GM21367 (cell line): ENCODE measurements around the gene RCVRN.

ENCODE experiments used
- ATAC-seq: cut with Tn5 transposase; IDR thresholded peaks from one replicate; pipeline ENCODE4 v1.9.1; 2021; ENCODE audit not compliant: unreplicated experiment

RCVRN gene

GRCh38 chr17:9899280-9900043 lies 5.6 kb downstream of the RCVRN start:
- ATAC-seq: no peak

- no peak for ATAC-seq
Measured at GRCh38 chr17:9898812-9899211, 6.3 kb downstream of the RCVRN start.

- ATAC-seq: no peak
Measured at GRCh38 chr17:9897372-9897968, 7.6 kb downstream of the RCVRN start.

GRCh38 chr17:9895923-9896322 lies 9.1 kb downstream of the RCVRN start:
- no peak for ATAC-seq

GRCh38 chr17:9894231-9894630 lies 10.8 kb downstream of the RCVRN start:
- no peak for ATAC-seq

GRCh38 chr17:9893411-9894012 lies 11.6 kb downstream of the RCVRN start:
- ATAC-seq: no peak

GRCh38 chr17:9890124-9890523 lies 14.9 kb downstream of the RCVRN start:
- no peak for ATAC-seq

GRCh38 chr17:9887508-9887907 lies 17.6 kb downstream of the RCVRN start:
- ATAC-seq: no peak

GRCh38 chr17:9886141-9886930 lies 18.7 kb downstream of the RCVRN start:
- no peak for ATAC-seq

- ATAC-seq: no peak
Measured at GRCh38 chr17:9883451-9883850, 21.6 kb downstream of the RCVRN start.

- ATAC-seq: no peak
Measured at GRCh38 chr17:9880582-9880999, 24.5 kb downstream of the RCVRN start.

- ATAC-seq: no peak
Measured at GRCh38 chr17:9878786-9879525, 26.1 kb downstream of the RCVRN start.

- no peak for ATAC-seq
Measured at GRCh38 chr17:9878356-9878755, 26.7 kb downstream of the RCVRN start.

GRCh38 chr17:9875441-9875840 lies 29.6 kb downstream of the RCVRN start:
- ATAC-seq: no peak

GRCh38 chr17:9874722-9875121 lies 30.3 kb downstream of the RCVRN start:
- no peak for ATAC-seq

GRCh38 chr17:9872852-9873251 lies 32.2 kb downstream of the RCVRN start:
- ATAC-seq: no peak

- ATAC-seq: no peak
Measured at GRCh38 chr17:9868552-9868951, 36.5 kb downstream of the RCVRN start.

- ATAC-seq: no peak
Measured at GRCh38 chr17:9865586-9865985, 39.5 kb downstream of the RCVRN start.

- ATAC-seq: no peak
Measured at GRCh38 chr17:9862949-9863348, 42.1 kb downstream of the RCVRN start.

GRCh38 chr17:9862220-9862619 lies 42.9 kb downstream of the RCVRN start:
- ATAC-seq: no peak

- no peak for ATAC-seq
Measured at GRCh38 chr17:9860851-9861250, 44.2 kb downstream of the RCVRN start.
